IMR-90 (cell line): Measurements from ENCODE around the gene DAGLA.

Source experiments
- CEBPB ChIP-seq: IDR thresholded peaks from 2 replicates; pipeline ENCODE4 v1.6.1; 2012; ENCODE audit warnings: low read depth, low read length, improper control_type of control experiment
- CTCF ChIP-seq: conservative IDR thresholded peaks from 2 replicates; pipeline ENCODE4 v1.5.1; 2012; ENCODE audit warnings: mild to moderate bottlenecking, low read depth, low read length, improper control_type of control experiment
- FOS ChIP-seq: fragments of 150-350 bp; IDR thresholded peaks from 2 replicates; pipeline ENCODE4 v1.6.1; 2016; ENCODE audit warnings: low read depth, low read length
- NFE2L2 ChIP-seq: fragments of 150-350 bp; IDR thresholded peaks from 2 replicates; pipeline ENCODE4 v1.6.1; 2016; ENCODE audit warnings: low read depth, mild to moderate bottlenecking, low read length
- POLR2A ChIP-seq: IDR thresholded peaks from 2 replicates; pipeline ENCODE4 v1.6.1; 2012; ENCODE audit warnings: mild to moderate bottlenecking, low read depth, low read length
- RAD21 ChIP-seq: IDR thresholded peaks from 2 replicates; pipeline ENCODE4 v1.6.1; 2012; ENCODE audit warnings: low read length, improper control_type of control experiment
- RCOR1 ChIP-seq: IDR thresholded peaks from 2 replicates; pipeline ENCODE4 v1.6.1; 2012; ENCODE audit warnings: mild to moderate bottlenecking, low read length, improper control_type of control experiment; ENCODE audit not compliant: insufficient replicate concordance
- TF ChIP-seq, protein P1 (sequence below): fragments of 150-350 bp; IDR thresholded peaks from 2 replicates; pipeline ENCODE4 v1.6.1; 2017; ENCODE audit warnings: mild to moderate bottlenecking, antibody characterized with exemption, low read length, low read depth

- TF ChIP-seq RAD21 (no peak), POLR2A (no peak), CTCF (no peak), RCOR1 (no peak), CEBPB (0 out of 2 replicates have a peak, but pooled peaks have one; percentile 9), FOS (no peak), NFE2L2 (no peak)
- TF ChIP-seq, protein P1, sequence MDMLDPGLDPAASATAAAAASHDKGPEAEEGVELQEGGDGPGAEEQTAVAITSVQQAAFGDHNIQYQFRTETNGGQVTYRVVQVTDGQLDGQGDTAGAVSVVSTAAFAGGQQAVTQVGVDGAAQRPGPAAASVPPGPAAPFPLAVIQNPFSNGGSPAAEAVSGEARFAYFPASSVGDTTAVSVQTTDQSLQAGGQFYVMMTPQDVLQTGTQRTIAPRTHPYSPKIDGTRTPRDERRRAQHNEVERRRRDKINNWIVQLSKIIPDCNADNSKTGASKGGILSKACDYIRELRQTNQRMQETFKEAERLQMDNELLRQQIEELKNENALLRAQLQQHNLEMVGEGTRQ, result no peak
Measured at GRCh38 chr11:61700720-61701119, 20.5 kb downstream of the DAGLA start.
